ENCODE measurements around the gene KLHL33.

Gene KLHL33

DNA sequence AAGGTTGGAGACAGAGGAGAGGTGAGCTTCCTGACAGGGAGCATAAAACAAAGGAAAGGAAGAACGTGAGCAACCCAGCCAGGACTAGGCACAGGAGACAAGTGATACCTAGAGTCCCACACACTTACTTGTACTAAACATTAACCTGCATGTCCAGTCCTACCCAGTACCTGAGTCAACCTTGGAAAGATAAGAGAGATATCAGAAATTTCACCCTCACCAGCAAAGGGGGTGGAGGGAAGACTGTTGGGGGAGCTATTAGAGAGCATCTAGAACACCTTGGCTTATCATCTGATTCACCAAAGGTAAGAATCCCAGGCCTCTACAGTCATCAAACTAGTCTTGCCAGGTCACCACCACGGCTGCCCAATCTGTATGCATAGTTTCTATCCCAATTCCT, 11.1 kb downstream of the KLHL33 start:
- Histone ChIP-seq H2BK120ac (ENCODE audit: low read depth, low read length) (no peak overlapping the region), H3K79me1 (ENCODE audit: low read depth, low read length) (no peaks in the 10 kb centered on the region), H3K4me1 (ENCODE audit: control insufficient read depth in 2 of 2, insufficient read depth in 1 of 2, low read depth in 1 of 2, low read length in 2 of 2) (peaks cover 0 to 7% of the 10 kb centered on the region in 2 donors), H3K14ac (ENCODE audit: low read length) (no peak overlapping the region), H3K4ac (ENCODE audit: low read length) (no peak overlapping the region), H2AK5ac (ENCODE audit: low read depth, low read length) (no peak overlapping the region), H3K23ac (ENCODE audit: low read depth, low read length, poor library complexity) (no peak overlapping the region), H2BK15ac (ENCODE audit: low read length) (no peak overlapping the region), H3K27ac (replicated peaks; ENCODE audit: low read length) (no peak overlapping the region), H3K36me3 (replicated peaks in 1 of 2; ENCODE audit: control insufficient read depth in 2 of 2, insufficient read depth in 2 of 2, low read length in 2 of 2) (no peaks in the 10 kb centered on the region), H3K27me3 (ENCODE audit: control insufficient read depth in 3 of 3, insufficient read depth in 3 of 3, low read depth in 1 of 3, low read length in 3 of 3) (no peaks in the 10 kb centered on the region), H4K8ac (ENCODE audit: low read depth, low read length) (no peak overlapping the region), H4K91ac (ENCODE audit: low read depth, low read length, poor library complexity) (no peak overlapping the region), H2AFZ (ENCODE audit: low read length) (no peak overlapping the region), H3K9ac (ENCODE audit: low read depth, low read length, poor library complexity) (no peak overlapping the region), H3K4me2 (ENCODE audit: insufficient read depth, low read length, poor library complexity, severe bottlenecking) (no peak overlapping the region), H2BK12ac (ENCODE audit: low read length) (no peak overlapping the region), H3K18ac (ENCODE audit: low read length) (no peak overlapping the region), H3K4me3 (ENCODE audit: low read length in 2 of 2) (no peak overlapping the region), H3K9me3 (replicated peaks in 1 of 2; ENCODE audit: control insufficient read depth in 2 of 2, insufficient read depth in 1 of 2, low read depth in 1 of 2, low read length in 2 of 2) (no peaks in the 10 kb centered on the region), H2BK5ac (ENCODE audit: low read length) (no peak overlapping the region)
- no CpG with 5 or more reads among the region's 2 CpGs for WGBS, 2 donors (ENCODE audit: extremely low coverage in 2 of 2, insufficient read length in 2 of 2, insufficient replicate concordance in 1 of 2)
- no peak for DNase-seq (ENCODE audit: low spot score)

DNA sequence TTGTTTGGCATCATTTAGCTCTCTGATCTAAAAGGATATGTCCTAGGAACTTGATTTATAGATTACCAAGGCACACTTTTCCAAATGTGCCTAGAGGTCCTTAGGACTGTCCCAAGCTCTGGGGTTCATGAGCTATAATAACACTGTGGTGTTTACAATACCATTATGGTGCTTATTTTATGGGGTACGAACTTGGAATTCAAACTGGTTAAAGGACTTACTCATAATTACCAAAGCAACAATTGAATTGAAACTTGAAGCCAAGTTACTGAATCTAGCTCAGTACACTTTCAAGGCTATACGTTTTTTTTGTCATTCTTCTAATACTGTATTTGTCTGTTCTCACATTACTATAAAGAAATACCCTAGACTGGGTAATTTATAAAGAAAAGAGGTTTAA, 13.1 kb downstream of the KLHL33 start:
- no peak overlapping the region for H2BK5ac ChIP-seq (ENCODE audit: low read length)
- H2AK5ac ChIP-seq (ENCODE audit: low read depth, low read length): no peak overlapping the region
- H4K8ac ChIP-seq (ENCODE audit: low read depth, low read length): no peak overlapping the region
- H3K4me2 ChIP-seq (ENCODE audit: insufficient read depth, low read length, poor library complexity, severe bottlenecking): no peak overlapping the region
- no peak for DNase-seq (ENCODE audit: low spot score)
- H3K4me1 ChIP-seq (ENCODE audit: control insufficient read depth in 2 of 2, insufficient read depth in 1 of 2, low read depth in 1 of 2, low read length in 2 of 2): peaks cover 0 to 7% of the 10 kb centered on the region in 2 donors
- H3K27me3 ChIP-seq (ENCODE audit: control insufficient read depth in 3 of 3, insufficient read depth in 3 of 3, low read depth in 1 of 3, low read length in 3 of 3): peaks cover 0 to 4% (median 0%) of the 10 kb centered on the region in 3 experiments
- no peak overlapping the region for H3K4me3 ChIP-seq (ENCODE audit: low read length in 2 of 2)
- H3K9me3 ChIP-seq (replicated peaks in 1 of 2; ENCODE audit: control insufficient read depth in 2 of 2, insufficient read depth in 1 of 2, low read depth in 1 of 2, low read length in 2 of 2): no peaks in the 10 kb centered on the region
- H3K36me3 ChIP-seq (replicated peaks in 1 of 2; ENCODE audit: control insufficient read depth in 2 of 2, insufficient read depth in 2 of 2, low read length in 2 of 2): no peaks in the 10 kb centered on the region
- H3K14ac ChIP-seq (ENCODE audit: low read length): no peak overlapping the region
- H3K9ac ChIP-seq (ENCODE audit: low read depth, low read length, poor library complexity): no peak overlapping the region
- no CpG with 5 or more reads among the region's 2 CpGs for WGBS, 2 donors (ENCODE audit: extremely low coverage in 2 of 2, insufficient read length in 2 of 2, insufficient replicate concordance in 1 of 2)
- no peaks in the 10 kb centered on the region for H3K79me1 ChIP-seq (ENCODE audit: low read depth, low read length)
- no peak overlapping the region for H2BK15ac ChIP-seq (ENCODE audit: low read length)
- no peak overlapping the region for H3K18ac ChIP-seq (ENCODE audit: low read length)
- H3K4ac ChIP-seq (ENCODE audit: low read length): no peak overlapping the region
- H2BK12ac ChIP-seq (ENCODE audit: low read length): no peak overlapping the region
- H3K27ac ChIP-seq (replicated peaks; ENCODE audit: low read length): no peak overlapping the region
- H2BK120ac ChIP-seq (ENCODE audit: low read depth, low read length): no peak overlapping the region
- H3K23ac ChIP-seq (ENCODE audit: low read depth, low read length, poor library complexity): no peak overlapping the region
- H2AFZ ChIP-seq (ENCODE audit: low read length): no peak overlapping the region
- H4K91ac ChIP-seq (ENCODE audit: low read depth, low read length, poor library complexity): no peak overlapping the region

DNA sequence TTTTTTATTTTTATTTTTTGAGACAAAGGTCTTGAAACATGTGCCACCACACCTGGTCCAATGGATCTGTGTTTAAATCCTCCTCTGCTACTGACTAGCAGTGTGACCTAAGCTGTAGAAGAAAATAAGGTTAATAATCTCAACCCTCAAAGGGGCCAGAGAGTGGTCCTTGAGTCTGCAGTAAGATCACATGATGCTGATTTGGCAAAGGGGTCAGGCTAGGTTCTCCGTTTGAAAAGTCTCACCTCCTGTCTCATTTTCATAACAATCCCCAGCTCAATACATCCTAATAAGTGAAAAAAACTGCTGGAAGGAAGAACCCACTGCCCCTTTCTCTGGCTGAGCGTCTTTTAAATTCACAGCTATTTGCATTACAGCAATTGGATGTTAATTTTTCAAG, 14.7 kb downstream of the KLHL33 start:
- no peak overlapping the region for H3K9ac ChIP-seq (ENCODE audit: low read depth, low read length, poor library complexity)
- no peak overlapping the region for H2BK5ac ChIP-seq (ENCODE audit: low read length)
- H3K9me3 ChIP-seq (replicated peaks in 1 of 2; ENCODE audit: control insufficient read depth in 2 of 2, insufficient read depth in 1 of 2, low read depth in 1 of 2, low read length in 2 of 2): no peaks in the 10 kb centered on the region
- H4K91ac ChIP-seq (ENCODE audit: low read depth, low read length, poor library complexity): no peak overlapping the region
- peak overlapping the region; percentile 43 for H2AFZ ChIP-seq (ENCODE audit: low read length)
- H2BK120ac ChIP-seq (ENCODE audit: low read depth, low read length): no peak overlapping the region
- H3K4me2 ChIP-seq (ENCODE audit: insufficient read depth, low read length, poor library complexity, severe bottlenecking): no peak overlapping the region
- H3K27me3 ChIP-seq (ENCODE audit: control insufficient read depth in 3 of 3, insufficient read depth in 3 of 3, low read depth in 1 of 3, low read length in 3 of 3): peaks cover 0 to 4% (median 0%) of the 10 kb centered on the region in 3 experiments
- H3K18ac ChIP-seq (ENCODE audit: low read length): no peak overlapping the region
- H3K23ac ChIP-seq (ENCODE audit: low read depth, low read length, poor library complexity): no peak overlapping the region
- no peak overlapping the region for H3K27ac ChIP-seq (replicated peaks; ENCODE audit: low read length)
- H2AK5ac ChIP-seq (ENCODE audit: low read depth, low read length): no peak overlapping the region
- H3K79me1 ChIP-seq (ENCODE audit: low read depth, low read length): no peaks in the 10 kb centered on the region
- H2BK15ac ChIP-seq (ENCODE audit: low read length): no peak overlapping the region
- no peak overlapping the region for H4K8ac ChIP-seq (ENCODE audit: low read depth, low read length)
- H3K4me3 ChIP-seq (ENCODE audit: low read length in 2 of 2): no peak overlapping the region
- peaks cover 0 to 4% of the 10 kb centered on the region in 2 donors for H3K4me1 ChIP-seq (ENCODE audit: control insufficient read depth in 2 of 2, insufficient read depth in 1 of 2, low read depth in 1 of 2, low read length in 2 of 2)
- no CpG with 5 or more reads among the region's 2 CpGs for WGBS, 2 donors (ENCODE audit: extremely low coverage in 2 of 2, insufficient read length in 2 of 2, insufficient replicate concordance in 1 of 2)
- no peak for DNase-seq (ENCODE audit: low spot score)
- no peaks in the 10 kb centered on the region for H3K36me3 ChIP-seq (replicated peaks in 1 of 2; ENCODE audit: control insufficient read depth in 2 of 2, insufficient read depth in 2 of 2, low read length in 2 of 2)
- H3K14ac ChIP-seq (ENCODE audit: low read length): no peak overlapping the region
- H2BK12ac ChIP-seq (ENCODE audit: low read length): no peak overlapping the region
- no peak overlapping the region for H3K4ac ChIP-seq (ENCODE audit: low read length)

DNA sequence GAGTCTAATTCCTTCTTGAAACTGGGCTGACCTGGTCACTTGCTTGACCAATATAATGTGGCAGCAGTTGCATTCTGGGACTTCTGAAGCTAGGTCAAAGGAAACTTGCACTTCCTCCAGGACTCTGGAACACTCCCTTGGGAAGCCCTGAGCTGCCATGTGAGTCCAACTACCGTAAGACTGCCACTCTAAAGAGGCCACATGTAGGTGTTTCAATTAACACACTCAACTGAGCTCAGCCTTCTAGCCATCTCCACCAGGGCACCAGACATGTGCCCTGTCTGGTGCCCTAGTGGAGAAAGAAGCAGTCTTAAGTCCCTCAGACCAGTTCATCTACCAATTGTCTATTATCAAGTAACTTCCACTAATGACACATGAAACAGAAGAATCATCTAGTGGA, 16.5 kb downstream of the KLHL33 start:
- H2AFZ ChIP-seq (ENCODE audit: low read length): no peak overlapping the region
- no peak overlapping the region for H2AK5ac ChIP-seq (ENCODE audit: low read depth, low read length)
- no peak overlapping the region for H2BK120ac ChIP-seq (ENCODE audit: low read depth, low read length)
- H4K91ac ChIP-seq (ENCODE audit: low read depth, low read length, poor library complexity): no peak overlapping the region
- no peak overlapping the region for H3K14ac ChIP-seq (ENCODE audit: low read length)
- no peak overlapping the region for H4K8ac ChIP-seq (ENCODE audit: low read depth, low read length)
- no peaks in the 10 kb centered on the region for H3K36me3 ChIP-seq (replicated peaks in 1 of 2; ENCODE audit: control insufficient read depth in 2 of 2, insufficient read depth in 2 of 2, low read length in 2 of 2)
- H3K9me3 ChIP-seq (replicated peaks in 1 of 2; ENCODE audit: control insufficient read depth in 2 of 2, insufficient read depth in 1 of 2, low read depth in 1 of 2, low read length in 2 of 2): no peaks in the 10 kb centered on the region
- no peak for DNase-seq (ENCODE audit: low spot score)
- peaks cover 0 to 4% (median 0%) of the 10 kb centered on the region in 3 experiments for H3K27me3 ChIP-seq (ENCODE audit: control insufficient read depth in 3 of 3, insufficient read depth in 3 of 3, low read depth in 1 of 3, low read length in 3 of 3)
- no peak overlapping the region for H2BK12ac ChIP-seq (ENCODE audit: low read length)
- no peaks in the 10 kb centered on the region for H3K79me1 ChIP-seq (ENCODE audit: low read depth, low read length)
- no peak overlapping the region for H3K18ac ChIP-seq (ENCODE audit: low read length)
- peaks cover 2 to 4% of the 10 kb centered on the region in 2 donors for H3K4me1 ChIP-seq (ENCODE audit: control insufficient read depth in 2 of 2, insufficient read depth in 1 of 2, low read depth in 1 of 2, low read length in 2 of 2)
- no peak overlapping the region for H3K27ac ChIP-seq (replicated peaks; ENCODE audit: low read length)
- H2BK15ac ChIP-seq (ENCODE audit: low read length): no peak overlapping the region
- no peak overlapping the region for H3K4ac ChIP-seq (ENCODE audit: low read length)
- no peak overlapping the region for H3K4me2 ChIP-seq (ENCODE audit: insufficient read depth, low read length, poor library complexity, severe bottlenecking)
- no peak overlapping the region for H3K9ac ChIP-seq (ENCODE audit: low read depth, low read length, poor library complexity)
- no peak overlapping the region for H2BK5ac ChIP-seq (ENCODE audit: low read length)
- H3K4me3 ChIP-seq (ENCODE audit: low read length in 2 of 2): no peak overlapping the region
- no peak overlapping the region for H3K23ac ChIP-seq (ENCODE audit: low read depth, low read length, poor library complexity)
- WGBS, 2 donors (ENCODE audit: extremely low coverage in 2 of 2, insufficient read length in 2 of 2, insufficient replicate concordance in 1 of 2): no CpG with 5 or more reads among the region's 1 CpG

Measured in neuronal stem cell (in vitro differentiated cells).